ENCODE measurements around the gene SMG1.
"Not testable (repeated sequence)": the region's sequence is repeated elsewhere in the genome, so short reads cannot be mapped to it uniquely, and the experiment has no call there.

Gene SMG1

GRCh38 chr16:18936727-18937340 lies 10.6 kb upstream of the SMG1 start:
- TF ChIP-seq CTCF (IDR thresholded peaks at IDR 0.05; ENCODE audit: borderline replicate concordance, control extremely low read depth, extremely low read depth, insufficient read depth, missing control alignments) = no peak
- no peak for DNase-seq (ENCODE audit: low spot score)
- in situ Hi-C loops (cut with MboI; ENCODE audit: low sequenced_read_pairs, unreplicated experiment) = no loop called here

- no peak for TF ChIP-seq CTCF (IDR thresholded peaks at IDR 0.05; ENCODE audit: borderline replicate concordance, control extremely low read depth, extremely low read depth, insufficient read depth, missing control alignments)
Measured at GRCh38 chr16:18933501-18933900, 7.3 kb upstream of the SMG1 start.

GRCh38 chr16:18932243-18932987 lies 6.2 kb upstream of the SMG1 start:
- in situ Hi-C loops (cut with MboI; ENCODE audit: low sequenced_read_pairs, unreplicated experiment) = no loop called here
- DNase-seq (ENCODE audit: low spot score) = no peak
- no peak for TF ChIP-seq CTCF (IDR thresholded peaks at IDR 0.05; ENCODE audit: borderline replicate concordance, control extremely low read depth, extremely low read depth, insufficient read depth, missing control alignments)

More at GRCh38 chr16:18933501-18933900, 7.3 kb upstream of the SMG1 start:
- DNase-seq (ENCODE audit: low spot score) = no peak
- in situ Hi-C loops (cut with MboI; ENCODE audit: low sequenced_read_pairs, unreplicated experiment) = no loop called here

GRCh38 chr16:18931756-18932155 lies 5.5 kb upstream of the SMG1 start:
- in situ Hi-C loops (cut with MboI; ENCODE audit: low sequenced_read_pairs, unreplicated experiment) = no loop called here
- TF ChIP-seq CTCF (IDR thresholded peaks at IDR 0.05; ENCODE audit: borderline replicate concordance, control extremely low read depth, extremely low read depth, insufficient read depth, missing control alignments) = no peak
- peak; percentile 33 for DNase-seq (ENCODE audit: low spot score)

- in situ Hi-C loops (cut with MboI; ENCODE audit: low sequenced_read_pairs, unreplicated experiment) = not testable (repeated sequence)
Measured at GRCh38 chr16:18930095-18930494, 3.9 kb upstream of the SMG1 start.

GRCh38 chr16:18928073-18928472 lies 1.9 kb upstream of the SMG1 start:
- in situ Hi-C loops (cut with MboI; ENCODE audit: low sequenced_read_pairs, unreplicated experiment); DNase-seq (ENCODE audit: low spot score): not testable (repeated sequence)

More at GRCh38 chr16:18930095-18930494, 3.9 kb upstream of the SMG1 start:
- DNase-seq (ENCODE audit: low spot score) = not testable (repeated sequence)

GRCh38 chr16:18925215-18925985 lies 808 bp downstream of the SMG1 start:
- in situ Hi-C loops (cut with MboI; ENCODE audit: low sequenced_read_pairs, unreplicated experiment) = not testable (repeated sequence)
- DNase-seq (ENCODE audit: low spot score) = peak; percentile 43

GRCh38 chr16:18923935-18924334 lies 2.3 kb downstream of the SMG1 start:
- DNase-seq (ENCODE audit: low spot score); in situ Hi-C loops (cut with MboI; ENCODE audit: low sequenced_read_pairs, unreplicated experiment): not testable (repeated sequence)

GRCh38 chr16:18923124-18923523 lies 3.1 kb downstream of the SMG1 start:
- DNase-seq (ENCODE audit: low spot score); in situ Hi-C loops (cut with MboI; ENCODE audit: low sequenced_read_pairs, unreplicated experiment): not testable (repeated sequence)

- in situ Hi-C loops (cut with MboI; ENCODE audit: low sequenced_read_pairs, unreplicated experiment); DNase-seq (ENCODE audit: low spot score): not testable (repeated sequence)
Measured at GRCh38 chr16:18909585-18909984, 16.6 kb downstream of the SMG1 start.

GRCh38 chr16:18908716-18909115 lies 17.5 kb downstream of the SMG1 start:
- in situ Hi-C loops (cut with MboI; ENCODE audit: low sequenced_read_pairs, unreplicated experiment) = not testable (repeated sequence)

GRCh38 chr16:18902778-18903177 lies 23.4 kb downstream of the SMG1 start:
- in situ Hi-C loops (cut with MboI; ENCODE audit: low sequenced_read_pairs, unreplicated experiment); DNase-seq (ENCODE audit: low spot score): not testable (repeated sequence)

More at GRCh38 chr16:18908716-18909115, 17.5 kb downstream of the SMG1 start:
- not testable (repeated sequence) for DNase-seq (ENCODE audit: low spot score)

- DNase-seq (ENCODE audit: low spot score); in situ Hi-C loops (cut with MboI; ENCODE audit: low sequenced_read_pairs, unreplicated experiment): not testable (repeated sequence)
Measured at GRCh38 chr16:18902044-18902443, 24.2 kb downstream of the SMG1 start.
